HepG2 (cell line): ENCODE data around the gene TMEM144. TPM values are rescaled to one million over a fixed set of nuclear protein-coding genes. Genes with fewer than 3 reads are reported as not detected.

Source experiments
- ATAC-seq: fragments of 200-7000 bp; cut with Tn5 transposase; 3 replicates; pipeline ENCODE4 v1.9.1; 2020; ENCODE audit warnings: mild to moderate bottlenecking, moderate library complexity
- BruUV-seq: library from RNA; stranded (reverse); fragments of 400-500 nt; replicated peaks from 2 replicates; lab custom pipeline; 2021; lab: Mats Ljungman, UMichigan
- CTCF ChIA-PET: fragments of 300-600 bp; formaldehyde crosslinking; extraction: SDS; loops from one replicate; lab custom pipeline; 2021; ENCODE audit warnings: low total read pairs, inconsistent platforms, low intra/inter-chr PET ratio; lab: Yijun Ruan, JAX
- POLR2A ChIA-PET: fragments of 350-600 bp; sonication (Branson Sonifier 250); formaldehyde crosslinking; loops from one replicate; lab custom pipeline; 2020; ENCODE audit warnings: antibody characterized with exemption, inconsistent platforms; lab: Yijun Ruan, JAX
- DNase-seq: peaks from one replicate; pipeline ENCODE4 v3.0.0-alpha.2; 2015; ENCODE audit warnings: low spot score
- FAIRE-seq: peaks from 3 replicates; lab custom pipeline; 2011; peaks lifted over from hg19 to GRCh38; lab: Jason Lieb, UNC
- H2AFZ ChIP-seq: one replicate; pipeline ENCODE4 v1.6.1; 2011; ENCODE audit warnings: low read length, inconsistent platforms
- H3K27ac ChIP-seq: fragments of 300-600 bp; 3 replicates; pipeline ENCODE4 v1.8.0; 2011; ENCODE audit warnings: mixed run types, mild to moderate bottlenecking, mixed read lengths, low read length, inconsistent platforms; ENCODE audit not compliant: insufficient read depth; ENCODE audit errors: extremely low read length
- H3K27me3 ChIP-seq, 2 experiments: fragments of 200-600 bp in 1 of 2; 2 replicates in 1 of 2; 3 replicates in 1 of 2; pipeline versions ENCODE4 v1.6.0 to v1.8.0; 2011; ENCODE audit warnings: low read length in 2 of 2, mild to moderate bottlenecking in 2 of 2, moderate library complexity in 2 of 2, inconsistent platforms in 1 of 2; ENCODE audit not compliant: insufficient read depth in 2 of 2, control insufficient read depth in 1 of 2
- H3K36me3 ChIP-seq, 2 experiments: fragments of 200-600 bp in 1 of 2; replicated peaks in 1 of 2; 2 replicates in 1 of 2; 3 replicates in 1 of 2; pipeline versions ENCODE4 v1.5.1 to v1.8.0; 2011; ENCODE audit warnings: low read length in 2 of 2, inconsistent platforms in 1 of 2; ENCODE audit not compliant: insufficient read depth in 2 of 2, control insufficient read depth in 1 of 2
- H3K4me1 ChIP-seq: 2 replicates; pipeline ENCODE4 v1.5.1; 2012; ENCODE audit warnings: low read length, inconsistent platforms; ENCODE audit not compliant: insufficient read depth
- H3K4me2 ChIP-seq: 2 replicates; pipeline ENCODE4 v1.6.0; 2011; ENCODE audit warnings: low read depth, low read length, inconsistent platforms
- H3K4me3 ChIP-seq, 3 experiments: fragments of 200-600 bp in 1 of 3; sonication (generic), shearing (Covaris generic) in 1 of 3; replicated peaks in 1 of 3; 2 replicates each; pipeline ENCODE4 v1.5.1; 2011 to 2016; ENCODE audit warnings: low read length in 3 of 3, inconsistent platforms in 2 of 3, low read depth in 2 of 3, mild to moderate bottlenecking in 2 of 3, control low read depth in 1 of 3, mixed read lengths in 1 of 3; ENCODE audit not compliant: insufficient read depth in 1 of 3
- H3K79me2 ChIP-seq: one replicate; pipeline ENCODE4 v1.6.1; 2011; ENCODE audit warnings: low read length, inconsistent platforms; ENCODE audit not compliant: insufficient read depth
- H3K9ac ChIP-seq: 2 replicates; pipeline ENCODE4 v1.6.0; 2011; ENCODE audit warnings: mild to moderate bottlenecking, low read depth, low read length, inconsistent platforms; ENCODE audit not compliant: insufficient read depth
- H3K9me3 ChIP-seq: 2 replicates; pipeline ENCODE4 v1.5.1; 2012; ENCODE audit warnings: mild to moderate bottlenecking, low read length
- H4K20me1 ChIP-seq: 2 replicates; pipeline ENCODE4 v1.6.0; 2011; ENCODE audit warnings: inconsistent platforms, mild to moderate bottlenecking, low read length, moderate library complexity; ENCODE audit not compliant: insufficient read depth
- ARNT ChIP-seq: fragments of 450-650 bp; IDR thresholded peaks from 2 replicates; pipeline ENCODE4 v1.6.1; 2017
- GMEB1 ChIP-seq: sonication (generic); formaldehyde crosslinking; IDR thresholded peaks from 2 replicates; pipeline ENCODE4 v1.5.1; 2020; ENCODE audit warnings: missing genetic modification reagents, mild to moderate bottlenecking, borderline replicate concordance
- HBP1 ChIP-seq: IDR thresholded peaks from 2 replicates; pipeline ENCODE4 v1.6.1; 2016; ENCODE audit warnings: low read depth, control low read depth
- HOXA7 ChIP-seq: sonication (generic); formaldehyde crosslinking; IDR thresholded peaks from 2 replicates; pipeline ENCODE4 v1.8.1; 2022; ENCODE audit warnings: mild to moderate bottlenecking, missing genetic modification reagents, moderate library complexity
- JUNB ChIP-seq: sonication (generic); formaldehyde crosslinking; IDR thresholded peaks from 2 replicates; pipeline ENCODE4 v1.8.0; 2022; ENCODE audit warnings: missing genetic modification reagents, mild to moderate bottlenecking, borderline replicate concordance
- NCOR1 ChIP-seq: fragments of 200-600 bp; sonication (generic); IDR thresholded peaks from 2 replicates; pipeline ENCODE4 v1.7.0; 2017; ENCODE audit warnings: antibody characterized with exemption, low read length, borderline replicate concordance
- NFE2 ChIP-seq: sonication (generic); formaldehyde crosslinking; IDR thresholded peaks from 2 replicates; pipeline ENCODE4 v1.4.0; 2020; ENCODE audit warnings: missing genetic modification reagents
- NR0B2 ChIP-seq: sonication (generic); formaldehyde crosslinking; IDR thresholded peaks from 2 replicates; pipeline ENCODE4 v1.4.0; 2020; ENCODE audit warnings: mild to moderate bottlenecking, missing genetic modification reagents
- RFX1 ChIP-seq: fragments of 450-650 bp; IDR thresholded peaks from 2 replicates; pipeline ENCODE4 v1.6.1; 2017
- STAG1 ChIP-seq: sonication (generic); formaldehyde crosslinking; IDR thresholded peaks from 2 replicates; pipeline ENCODE4 v1.4.0; 2020; ENCODE audit warnings: missing genetic modification reagents
- TGIF2 ChIP-seq: IDR thresholded peaks from 2 replicates; pipeline ENCODE4 v1.6.1; 2016; ENCODE audit warnings: control low read depth, missing compliant biosample characterization
- ZC3H13 ChIP-seq: sonication (generic); formaldehyde crosslinking; IDR thresholded peaks from 2 replicates; pipeline ENCODE4 v1.8.1; 2023; ENCODE audit warnings: mild to moderate bottlenecking, missing genetic modification reagents, moderate library complexity
- ZNF3 ChIP-seq: IDR thresholded peaks from 2 replicates; pipeline ENCODE4 v1.7.0; 2017; ENCODE audit warnings: inconsistent platforms
- ZNF512B ChIP-seq: sonication (generic); formaldehyde crosslinking; IDR thresholded peaks from 2 replicates; pipeline ENCODE4 v1.5.1; 2020; ENCODE audit warnings: missing genetic modification reagents, mild to moderate bottlenecking, borderline replicate concordance
- ZNF569 ChIP-seq: sonication (generic); formaldehyde crosslinking; IDR thresholded peaks from 2 replicates; pipeline ENCODE4 v1.5.0; 2020; ENCODE audit warnings: mild to moderate bottlenecking, missing genetic modification reagents, moderate library complexity, borderline replicate concordance
- ZNF589 ChIP-seq: sonication (generic); formaldehyde crosslinking; conservative IDR thresholded peaks from 2 replicates; pipeline ENCODE4 v1.8.0; 2022; ENCODE audit warnings: mild to moderate bottlenecking, moderate library complexity, missing genetic modification reagents
- WGBS: methylation state at CpG from one replicate; pipeline ENCODE4 v1.1.6; 2017; ENCODE audit warnings: low lambda C conversion rate; 5-methylcytosine and 5-hydroxymethylcytosine counted together
- in situ Hi-C: cut with HindIII; loops from 2 replicates; pipeline ENCODE4 v1.10.0; 2017; ENCODE audit warnings: low pct_unique_long_range_greater_than_20kb; ENCODE audit not compliant: extremely low pct_ligation_motif_present
- intact Hi-C: fragments of 100-400 bp; cut with micrococcal nuclease; formaldehyde crosslinking; loops from one replicate; pipeline ENCODE4 v1.10.0; 2022; ENCODE audit not compliant: unreplicated experiment
- polyA plus RNA-seq, 8 experiments: library from polyadenylated mRNA; depleted of rRNA in 3 of 8; stranded (reverse) in 7 of 8; unstranded in 1 of 8; fragments of >200 nt; fragmentation: Illumina TruSeq in 4 of 8; extraction: Trizol in 4 of 8; gene quantifications; 2 replicates each; pipeline versions ENCODE4 v1.2.1 to v1.2.3, GENCODE V29; 2011 to 2016; ENCODE audit warnings: low read depth in 4 of 8, missing spikeins in 1 of 8, mixed read lengths in 1 of 8; ENCODE audit not compliant: insufficient read depth in 1 of 8
- total RNA-seq, 5 experiments: library from RNA; depleted of rRNA; stranded (reverse); fragments of >200 nt; fragmentation: Illumina TruSeq; extraction: Trizol; gene quantifications; 2 replicates each; pipeline ENCODE4 v1.2.3, GENCODE V29; 2016; ENCODE audit warnings: low read depth in 1 of 5

The TMEM144 gene
- total and polyA plus RNA-seq, 2 of the 13 experiments (the other 11 are each of a cell fraction or from before 2014, with no cell fraction given) = 10.9 to 12.3 TPM

- no TSS peak for BruUV-seq
- FAIRE-seq = no peak
- 100% methylated on average over 3 of the region's 3 CpGs for WGBS
- no peak for TF ChIP-seq RFX1
- TF ChIP-seq ZNF3 (CRISPR knock-in tag) = no peak
- no peak for TF ChIP-seq NFE2 (CRISPR knock-in tag)
- no peak for TF ChIP-seq HBP1 (CRISPR knock-in tag)
- no peak for TF ChIP-seq NR0B2 (CRISPR knock-in tag)
- no peak for TF ChIP-seq ZC3H13 (CRISPR knock-in tag)
- TF ChIP-seq HOXA7 (CRISPR knock-in tag) = no peak
- TF ChIP-seq GMEB1 (CRISPR knock-in tag) = no peak
- no peak for TF ChIP-seq ZNF589 (CRISPR knock-in tag)
- no peak for TF ChIP-seq TGIF2 (CRISPR knock-in tag)
- no peak for TF ChIP-seq STAG1 (CRISPR knock-in tag)
- TF ChIP-seq NCOR1 = no peak
- no peak for TF ChIP-seq ARNT
- no peak for TF ChIP-seq ZNF512B (CRISPR knock-in tag)
- TF ChIP-seq ZNF569 (CRISPR knock-in tag) = no peak
- TF ChIP-seq JUNB (CRISPR knock-in tag) = no peak
Observed at GRCh38 chr4:158200214-158200613, 10.1 kb upstream of the TMEM144 start.

More at GRCh38 chr4:158200214-158200613, 10.1 kb upstream of the TMEM144 start:
- H3K4me3 ChIP-seq = no peak overlapping the region
- no peak for DNase-seq
- H3K4me2 ChIP-seq = no peak overlapping the region
- intact Hi-C loops (no loop called here), in situ Hi-C loops (no loop called here)
- no peak for ATAC-seq
- peaks cover 9% of the 10 kb centered on the region; the same call in 1 of the 2 replicates for H3K4me1 ChIP-seq
- H3K36me3 ChIP-seq = peaks cover 4 to 9% of the 10 kb centered on the region in 2 experiments; a peak in 4 of 5 replicates
- no peaks in the 10 kb centered on the region for H3K79me2 ChIP-seq
- no peak overlapping the region for H3K27ac ChIP-seq
- H4K20me1 ChIP-seq = no peaks in the 10 kb centered on the region
- POLR2A ChIA-PET = no interaction called here
- no peaks in the 10 kb centered on the region for H3K27me3 ChIP-seq
- CTCF ChIA-PET = no interaction called here
- no peak overlapping the region for H2AFZ ChIP-seq
- H3K9me3 ChIP-seq = no peaks in the 10 kb centered on the region
- no peak overlapping the region for H3K9ac ChIP-seq
